Measurements from ENCODE around the gene NLRP11.

- no peak for TF ChIP-seq EZH2 (IDR thresholded peaks at IDR 0.05; ENCODE audit: borderline replicate concordance, low read length)
- TF ChIP-seq CTCF (IDR thresholded peaks at IDR 0.05; ENCODE audit: low read length) = no peak
Measured at GRCh38 chr19:55866521-55866920, 34.7 kb upstream of the NLRP11 start.
